Liver (tissue), 9 donors: ENCODE measurements around the gene BCL7C. TPM values are rescaled to one million over a fixed set of nuclear protein-coding genes. Genes with fewer than 3 reads are reported as not detected.

ENCODE experiments used
- DNase-seq: peaks from one replicate; pipeline ENCODE4 v3.0.0-alpha.2; 2017; ENCODE audit warnings: low spot score
- H3K27ac ChIP-seq, 2 donors: one replicate each; pipeline ENCODE4 v1.7.0; 2013; ENCODE audit warnings: inconsistent platforms in 2 of 2, low read length in 2 of 2, control low read depth in 1 of 2, low read depth in 1 of 2, mild to moderate bottlenecking in 1 of 2
- H3K27me3 ChIP-seq, 4 donors: one replicate each; pipeline versions ENCODE4 v1.6.1 to v1.7.0; 2013; ENCODE audit warnings: low read length in 3 of 4, inconsistent platforms in 1 of 4, mild to moderate bottlenecking in 1 of 4, moderate library complexity in 1 of 4; ENCODE audit not compliant: control insufficient read depth in 4 of 4, insufficient read depth in 4 of 4
- H3K36me3 ChIP-seq, 4 donors: one replicate each; pipeline versions ENCODE4 v1.6.1 to v1.7.0; 2013; ENCODE audit warnings: low read length in 3 of 4, mild to moderate bottlenecking in 3 of 4, low read depth in 1 of 4, moderate library complexity in 1 of 4; ENCODE audit not compliant: control insufficient read depth in 4 of 4, insufficient read depth in 3 of 4
- H3K4me1 ChIP-seq, 4 donors: one replicate each; pipeline versions ENCODE4 v1.6.1 to v1.7.0; 2013; ENCODE audit warnings: low read length in 3 of 4, mild to moderate bottlenecking in 3 of 4, moderate library complexity in 1 of 4; ENCODE audit not compliant: control insufficient read depth in 4 of 4, insufficient read depth in 4 of 4
- H3K4me3 ChIP-seq, 3 donors: one replicate each; pipeline versions ENCODE4 v1.6.1 to v1.7.0; 2013; ENCODE audit warnings: low read length in 3 of 3, control low read depth in 1 of 3, low read depth in 1 of 3, mild to moderate bottlenecking in 1 of 3
- H3K9ac ChIP-seq, 2 donors: one replicate each; pipeline ENCODE4 v1.7.0; 2013; ENCODE audit warnings: low read length in 2 of 2, mild to moderate bottlenecking in 2 of 2, moderate library complexity in 2 of 2, control low read depth in 1 of 2, low read depth in 1 of 2
- H3K9me3 ChIP-seq, 4 donors: one replicate each; pipeline versions ENCODE4 v1.6.1 to v1.7.0; 2013; ENCODE audit warnings: low read length in 3 of 4; ENCODE audit not compliant: control insufficient read depth in 4 of 4
- ATF3 ChIP-seq: IDR thresholded peaks from 2 replicates; pipeline ENCODE4 v1.6.1; 2016; ENCODE audit warnings: antibody characterized with exemption
- EGR1 ChIP-seq, 2 donors: IDR thresholded peaks; 2 replicates each; pipeline ENCODE4 v1.6.1; 2016 to 2018; ENCODE audit warnings: antibody characterized with exemption in 2 of 2, low read depth in 2 of 2
- FOXA1 ChIP-seq: IDR thresholded peaks from 2 replicates; pipeline ENCODE4 v1.6.1; 2016; ENCODE audit warnings: antibody characterized with exemption
- FOXA2 ChIP-seq: IDR thresholded peaks from 2 replicates; pipeline ENCODE4 v1.6.1; 2016; ENCODE audit warnings: antibody characterized with exemption
- GABPA ChIP-seq, 2 donors: IDR thresholded peaks in 1 of 2; conservative IDR thresholded peaks in 1 of 2; 2 replicates each; pipeline ENCODE4 v1.6.1; 2016; ENCODE audit warnings: antibody characterized with exemption in 2 of 2, mild to moderate bottlenecking in 1 of 2, moderate library complexity in 1 of 2
- HNF4A ChIP-seq, 2 donors: conservative IDR thresholded peaks; 2 replicates each; pipeline ENCODE4 v1.6.1; 2016; ENCODE audit warnings: antibody characterized with exemption in 2 of 2, mild to moderate bottlenecking in 2 of 2
- HNF4G ChIP-seq: IDR thresholded peaks from 2 replicates; pipeline ENCODE4 v1.6.1; 2016; ENCODE audit warnings: antibody characterized with exemption
- JUND ChIP-seq, 2 donors: IDR thresholded peaks; 2 replicates each; pipeline ENCODE4 v1.6.1; 2016; ENCODE audit warnings: antibody characterized with exemption in 2 of 2
- NR2F2 ChIP-seq: IDR thresholded peaks from 2 replicates; pipeline ENCODE4 v1.6.1; 2016; ENCODE audit warnings: antibody characterized with exemption
- REST ChIP-seq: IDR thresholded peaks from 2 replicates; pipeline ENCODE4 v1.6.1; 2016; ENCODE audit warnings: antibody characterized with exemption, mild to moderate bottlenecking
- YY1 ChIP-seq: IDR thresholded peaks from 2 replicates; pipeline ENCODE4 v1.6.1; 2016; ENCODE audit warnings: antibody characterized with exemption, mild to moderate bottlenecking
- WGBS: extraction: QIAGEN DNeasy Blood & Tissue Kit; methylation state at CpG from one replicate; pipeline ENCODE4 v1.1.7; 2013; 5-methylcytosine and 5-hydroxymethylcytosine counted together
- polyA plus RNA-seq, 2 donors: library from polyadenylated mRNA; stranded (reverse) in 1 of 2; unstranded in 1 of 2; fragments of 200-250 nt in 1 of 2; fragments of >200 nt in 1 of 2; fragmentation: Nextera tagmentation in 1 of 2; extraction: Ambion mirVana in 1 of 2; gene quantifications; one replicate each; pipeline versions ENCODE4 v1.2.1 to v1.2.3, GENCODE V29; 2013 to 2015
- total RNA-seq, 2 donors: library from RNA; depleted of rRNA; stranded (reverse); fragments of >200 nt; gene quantifications; one replicate each; pipeline ENCODE4 v1.2.3, GENCODE V29; 2014
- TF ChIP-seq, protein P1 (sequence below): IDR thresholded peaks from 2 replicates; pipeline ENCODE4 v1.6.1; 2016; ENCODE audit warnings: antibody characterized with exemption
- TF ChIP-seq, protein P2 (sequence below): fragments of 150-350 bp; IDR thresholded peaks from 2 replicates; pipeline ENCODE4 v1.5.1; 2017; ENCODE audit warnings: improper control_type of control experiment, low read depth, low read length; ENCODE audit not compliant: missing input control
- donor health status: healthy.
- donor health status: healthy.
- donor health status: healthy.
- donor health status: healthy.
- donor health status: healthy.

Gene BCL7C
- total and polyA plus RNA-seq, 4 donors = 3.4 to 7.1 (median 5.5) TPM

GRCh38 chr16:30839523-30840227 is 54.2 kb downstream of the BCL7C start:
- no peak for DNase-seq
- Histone ChIP-seq H3K27me3 (no peaks in the 10 kb centered on the region), H3K4me3 (no peak overlapping the region), H3K9me3 (no peaks in the 10 kb centered on the region), H3K4me1 (peaks cover 0 to 5% (median 1%) of the 10 kb centered on the region in 4 donors), H3K9ac (no peak overlapping the region), H3K27ac (no peak overlapping the region), H3K36me3 (no peaks in the 10 kb centered on the region)
- no peak for TF ChIP-seq FOXA1
- peak; percentile 22 to 55 for TF ChIP-seq HNF4A (conservative IDR thresholded peaks at IDR 0.05)
- 54% methylated on average over 5 of the region's 5 CpGs for WGBS

GRCh38 chr16:30838876-30839471 is 54.9 kb downstream of the BCL7C start:
- H3K4me3 ChIP-seq = no peak overlapping the region
- DNase-seq = no peak
- no peaks in the 10 kb centered on the region for H3K36me3 ChIP-seq
- WGBS = 57% methylated on average over 3 of the region's 3 CpGs
- no peak overlapping the region for H3K9ac ChIP-seq
- H3K9me3 ChIP-seq = no peaks in the 10 kb centered on the region
- no peak overlapping the region for H3K27ac ChIP-seq
- H3K4me1 ChIP-seq = peaks cover 0 to 2% (median 0%) of the 10 kb centered on the region in 4 donors
- TF ChIP-seq, protein P1, sequence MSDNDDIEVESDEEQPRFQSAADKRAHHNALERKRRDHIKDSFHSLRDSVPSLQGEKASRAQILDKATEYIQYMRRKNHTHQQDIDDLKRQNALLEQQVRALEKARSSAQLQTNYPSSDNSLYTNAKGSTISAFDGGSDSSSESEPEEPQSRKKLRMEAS = no peak
- no peak for TF ChIP-seq ATF3
- no peak for TF ChIP-seq FOXA1
- TF ChIP-seq JUND (IDR thresholded peaks at IDR 0.05) = no peak
- no peak for TF ChIP-seq GABPA (IDR thresholded peaks at IDR 0.05 in 1 of 2, conservative IDR thresholded peaks at IDR 0.05 in 1 of 2)
- TF ChIP-seq HNF4G = no peak
- no peak for TF ChIP-seq HNF4A (conservative IDR thresholded peaks at IDR 0.05)
- TF ChIP-seq EGR1 (IDR thresholded peaks at IDR 0.05; ENCODE audit: low read depth in 2 of 2) = no peak
- TF ChIP-seq REST = no peak
- TF ChIP-seq FOXA2 = no peak
- no peak for TF ChIP-seq NR2F2
- TF ChIP-seq, protein P2, sequence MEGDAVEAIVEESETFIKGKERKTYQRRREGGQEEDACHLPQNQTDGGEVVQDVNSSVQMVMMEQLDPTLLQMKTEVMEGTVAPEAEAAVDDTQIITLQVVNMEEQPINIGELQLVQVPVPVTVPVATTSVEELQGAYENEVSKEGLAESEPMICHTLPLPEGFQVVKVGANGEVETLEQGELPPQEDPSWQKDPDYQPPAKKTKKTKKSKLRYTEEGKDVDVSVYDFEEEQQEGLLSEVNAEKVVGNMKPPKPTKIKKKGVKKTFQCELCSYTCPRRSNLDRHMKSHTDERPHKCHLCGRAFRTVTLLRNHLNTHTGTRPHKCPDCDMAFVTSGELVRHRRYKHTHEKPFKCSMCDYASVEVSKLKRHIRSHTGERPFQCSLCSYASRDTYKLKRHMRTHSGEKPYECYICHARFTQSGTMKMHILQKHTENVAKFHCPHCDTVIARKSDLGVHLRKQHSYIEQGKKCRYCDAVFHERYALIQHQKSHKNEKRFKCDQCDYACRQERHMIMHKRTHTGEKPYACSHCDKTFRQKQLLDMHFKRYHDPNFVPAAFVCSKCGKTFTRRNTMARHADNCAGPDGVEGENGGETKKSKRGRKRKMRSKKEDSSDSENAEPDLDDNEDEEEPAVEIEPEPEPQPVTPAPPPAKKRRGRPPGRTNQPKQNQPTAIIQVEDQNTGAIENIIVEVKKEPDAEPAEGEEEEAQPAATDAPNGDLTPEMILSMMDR = no peak
- no peak for TF ChIP-seq YY1
- no peaks in the 10 kb centered on the region for H3K27me3 ChIP-seq
